ENCODE measurements around the gene CLCNKB.

DNA sequence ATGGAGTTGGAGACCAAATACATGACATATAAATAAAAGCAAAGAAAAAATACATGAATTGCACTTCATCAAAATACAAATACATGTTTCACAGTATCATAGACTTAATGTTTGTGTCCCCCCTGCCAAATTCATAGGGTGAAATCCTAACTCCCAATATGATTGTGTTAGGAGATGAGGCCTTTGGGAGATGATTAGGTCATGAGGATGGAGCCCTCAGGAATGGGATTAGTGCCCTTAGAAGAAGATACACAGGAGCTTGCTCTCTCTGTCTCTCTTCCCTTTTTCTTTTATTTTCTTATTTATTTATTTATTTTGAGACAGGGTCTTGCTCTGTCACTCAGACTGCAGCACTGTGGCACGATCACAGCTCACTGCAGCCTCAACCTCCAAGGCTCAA is 55.8 kb downstream of the CLCNKB start:
- TF ChIP-seq, protein P1, sequence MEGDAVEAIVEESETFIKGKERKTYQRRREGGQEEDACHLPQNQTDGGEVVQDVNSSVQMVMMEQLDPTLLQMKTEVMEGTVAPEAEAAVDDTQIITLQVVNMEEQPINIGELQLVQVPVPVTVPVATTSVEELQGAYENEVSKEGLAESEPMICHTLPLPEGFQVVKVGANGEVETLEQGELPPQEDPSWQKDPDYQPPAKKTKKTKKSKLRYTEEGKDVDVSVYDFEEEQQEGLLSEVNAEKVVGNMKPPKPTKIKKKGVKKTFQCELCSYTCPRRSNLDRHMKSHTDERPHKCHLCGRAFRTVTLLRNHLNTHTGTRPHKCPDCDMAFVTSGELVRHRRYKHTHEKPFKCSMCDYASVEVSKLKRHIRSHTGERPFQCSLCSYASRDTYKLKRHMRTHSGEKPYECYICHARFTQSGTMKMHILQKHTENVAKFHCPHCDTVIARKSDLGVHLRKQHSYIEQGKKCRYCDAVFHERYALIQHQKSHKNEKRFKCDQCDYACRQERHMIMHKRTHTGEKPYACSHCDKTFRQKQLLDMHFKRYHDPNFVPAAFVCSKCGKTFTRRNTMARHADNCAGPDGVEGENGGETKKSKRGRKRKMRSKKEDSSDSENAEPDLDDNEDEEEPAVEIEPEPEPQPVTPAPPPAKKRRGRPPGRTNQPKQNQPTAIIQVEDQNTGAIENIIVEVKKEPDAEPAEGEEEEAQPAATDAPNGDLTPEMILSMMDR (conservative IDR thresholded peaks at IDR 0.05; ENCODE audit: low read depth in 2 of 2), result no peak
- no peak for TF ChIP-seq EZH2 (IDR thresholded peaks at IDR 0.05; ENCODE audit: low read depth, unreplicated experiment)
- TF ChIP-seq EZH2phosphoT487 (IDR thresholded peaks at IDR 0.05; ENCODE audit: unreplicated experiment), result no peak
- TF ChIP-seq POLR2AphosphoS5 (IDR thresholded peaks at IDR 0.05; ENCODE audit: low read depth), result no peak
- no peak for TF ChIP-seq REST (IDR thresholded peaks at IDR 0.05; ENCODE audit: unreplicated experiment)
- no peak for TF ChIP-seq JUNB (IDR thresholded peaks at IDR 0.05; ENCODE audit: unreplicated experiment)
- TF ChIP-seq, protein P2, sequence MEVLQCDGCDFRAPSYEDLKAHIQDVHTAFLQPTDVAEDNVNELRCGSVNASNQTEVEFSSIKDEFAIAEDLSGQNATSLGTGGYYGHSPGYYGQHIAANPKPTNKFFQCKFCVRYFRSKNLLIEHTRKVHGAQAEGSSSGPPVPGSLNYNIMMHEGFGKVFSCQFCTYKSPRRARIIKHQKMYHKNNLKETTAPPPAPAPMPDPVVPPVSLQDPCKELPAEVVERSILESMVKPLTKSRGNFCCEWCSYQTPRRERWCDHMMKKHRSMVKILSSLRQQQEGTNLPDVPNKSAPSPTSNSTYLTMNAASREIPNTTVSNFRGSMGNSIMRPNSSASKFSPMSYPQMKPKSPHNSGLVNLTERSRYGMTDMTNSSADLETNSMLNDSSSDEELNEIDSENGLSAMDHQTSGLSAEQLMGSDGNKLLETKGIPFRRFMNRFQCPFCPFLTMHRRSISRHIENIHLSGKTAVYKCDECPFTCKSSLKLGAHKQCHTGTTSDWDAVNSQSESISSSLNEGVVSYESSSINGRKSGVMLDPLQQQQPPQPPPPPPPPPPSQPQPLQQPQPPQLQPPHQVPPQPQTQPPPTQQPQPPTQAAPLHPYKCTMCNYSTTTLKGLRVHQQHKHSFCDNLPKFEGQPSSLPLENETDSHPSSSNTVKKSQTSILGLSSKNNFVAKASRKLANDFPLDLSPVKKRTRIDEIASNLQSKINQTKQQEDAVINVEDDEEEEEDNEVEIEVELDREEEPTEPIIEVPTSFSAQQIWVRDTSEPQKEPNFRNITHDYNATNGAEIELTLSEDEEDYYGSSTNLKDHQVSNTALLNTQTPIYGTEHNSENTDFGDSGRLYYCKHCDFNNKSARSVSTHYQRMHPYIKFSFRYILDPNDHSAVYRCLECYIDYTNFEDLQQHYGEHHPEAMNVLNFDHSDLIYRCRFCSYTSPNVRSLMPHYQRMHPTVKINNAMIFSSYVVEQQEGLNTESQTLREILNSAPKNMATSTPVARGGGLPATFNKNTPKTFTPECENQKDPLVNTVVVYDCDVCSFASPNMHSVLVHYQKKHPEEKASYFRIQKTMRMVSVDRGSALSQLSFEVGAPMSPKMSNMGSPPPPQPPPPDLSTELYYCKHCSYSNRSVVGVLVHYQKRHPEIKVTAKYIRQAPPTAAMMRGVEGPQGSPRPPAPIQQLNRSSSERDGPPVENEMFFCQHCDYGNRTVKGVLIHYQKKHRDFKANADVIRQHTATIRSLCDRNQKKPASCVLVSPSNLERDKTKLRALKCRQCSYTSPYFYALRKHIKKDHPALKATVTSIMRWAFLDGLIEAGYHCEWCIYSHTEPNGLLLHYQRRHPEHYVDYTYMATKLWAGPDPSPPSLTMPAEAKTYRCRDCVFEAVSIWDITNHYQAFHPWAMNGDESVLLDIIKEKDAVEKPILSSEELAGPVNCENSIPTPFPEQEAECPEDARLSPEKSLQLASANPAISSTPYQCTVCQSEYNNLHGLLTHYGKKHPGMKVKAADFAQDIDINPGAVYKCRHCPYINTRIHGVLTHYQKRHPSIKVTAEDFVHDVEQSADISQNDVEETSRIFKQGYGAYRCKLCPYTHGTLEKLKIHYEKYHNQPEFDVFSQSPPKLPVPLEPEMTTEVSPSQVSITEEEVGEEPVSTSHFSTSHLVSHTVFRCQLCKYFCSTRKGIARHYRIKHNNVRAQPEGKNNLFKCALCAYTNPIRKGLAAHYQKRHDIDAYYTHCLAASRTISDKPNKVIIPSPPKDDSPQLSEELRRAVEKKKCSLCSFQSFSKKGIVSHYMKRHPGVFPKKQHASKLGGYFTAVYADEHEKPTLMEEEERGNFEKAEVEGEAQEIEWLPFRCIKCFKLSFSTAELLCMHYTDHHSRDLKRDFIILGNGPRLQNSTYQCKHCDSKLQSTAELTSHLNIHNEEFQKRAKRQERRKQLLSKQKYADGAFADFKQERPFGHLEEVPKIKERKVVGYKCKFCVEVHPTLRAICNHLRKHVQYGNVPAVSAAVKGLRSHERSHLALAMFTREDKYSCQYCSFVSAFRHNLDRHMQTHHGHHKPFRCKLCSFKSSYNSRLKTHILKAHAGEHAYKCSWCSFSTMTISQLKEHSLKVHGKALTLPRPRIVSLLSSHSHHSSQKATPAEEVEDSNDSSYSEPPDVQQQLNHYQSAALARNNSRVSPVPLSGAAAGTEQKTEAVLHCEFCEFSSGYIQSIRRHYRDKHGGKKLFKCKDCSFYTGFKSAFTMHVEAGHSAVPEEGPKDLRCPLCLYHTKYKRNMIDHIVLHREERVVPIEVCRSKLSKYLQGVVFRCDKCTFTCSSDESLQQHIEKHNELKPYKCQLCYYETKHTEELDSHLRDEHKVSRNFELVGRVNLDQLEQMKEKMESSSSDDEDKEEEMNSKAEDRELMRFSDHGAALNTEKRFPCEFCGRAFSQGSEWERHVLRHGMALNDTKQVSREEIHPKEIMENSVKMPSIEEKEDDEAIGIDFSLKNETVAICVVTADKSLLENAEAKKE (CRISPR knock-in tag; IDR thresholded peaks at IDR 0.05), result no peak
- TF ChIP-seq, protein P3, sequence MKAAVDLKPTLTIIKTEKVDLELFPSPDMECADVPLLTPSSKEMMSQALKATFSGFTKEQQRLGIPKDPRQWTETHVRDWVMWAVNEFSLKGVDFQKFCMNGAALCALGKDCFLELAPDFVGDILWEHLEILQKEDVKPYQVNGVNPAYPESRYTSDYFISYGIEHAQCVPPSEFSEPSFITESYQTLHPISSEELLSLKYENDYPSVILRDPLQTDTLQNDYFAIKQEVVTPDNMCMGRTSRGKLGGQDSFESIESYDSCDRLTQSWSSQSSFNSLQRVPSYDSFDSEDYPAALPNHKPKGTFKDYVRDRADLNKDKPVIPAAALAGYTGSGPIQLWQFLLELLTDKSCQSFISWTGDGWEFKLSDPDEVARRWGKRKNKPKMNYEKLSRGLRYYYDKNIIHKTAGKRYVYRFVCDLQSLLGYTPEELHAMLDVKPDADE (IDR thresholded peaks at IDR 0.05), result no peak
- no peak for TF ChIP-seq NANOG (IDR thresholded peaks at IDR 0.05; ENCODE audit: borderline replicate concordance)
- no peak for TF ChIP-seq ZNF331 (CRISPR knock-in tag; IDR thresholded peaks at IDR 0.05; ENCODE audit: low read depth)
- TF ChIP-seq ZNF114 (CRISPR knock-in tag; IDR thresholded peaks at IDR 0.05), result no peak
